Brain microvascular endothelial cell (primary cell): ENCODE data around the gene KCNQ1.
A peak's percentile ranks its signal among the peaks of the same experiment; 100 is the strongest.

ENCODE experiments used
- DNase-seq: peaks from one replicate; pipeline ENCODE4 v3.0.0-alpha.2; 2020
- H3K27ac ChIP-seq: fragments of 250-450 bp; sonication (Bioruptor Pico); 2 replicates; pipeline ENCODE4 v1.5.1; 2020; ENCODE audit warnings: mild to moderate bottlenecking, moderate library complexity
- H3K27me3 ChIP-seq: fragments of 250-450 bp; sonication (Bioruptor Pico); replicated peaks from 2 replicates; pipeline ENCODE4 v1.5.1; 2020; ENCODE audit warnings: mild to moderate bottlenecking
- H3K36me3 ChIP-seq: fragments of 250-450 bp; sonication (Bioruptor Pico); replicated peaks from 2 replicates; pipeline ENCODE4 v1.5.1; 2020; ENCODE audit warnings: mild to moderate bottlenecking
- H3K4me3 ChIP-seq: 2 replicates; pipeline ENCODE4 v1.5.1; 2011; ENCODE audit warnings: low read depth, mild to moderate bottlenecking, control low read depth, low read length, moderate library complexity
- in situ Hi-C: cut with HindIII; loops from 2 replicates; pipeline ENCODE4 v1.10.0; 2017; ENCODE audit warnings: low sequenced_read_pairs, low pct_ligation_motif_present
- TF ChIP-seq, protein P1 (sequence below): IDR thresholded peaks from 2 replicates; pipeline ENCODE4 v1.5.1; 2011; ENCODE audit warnings: low read depth, mild to moderate bottlenecking, moderate library complexity, low read length, control low read depth, inconsistent platforms; ENCODE audit errors: missing control alignments

The KCNQ1 gene

GRCh38 chr11:2892215-2892966 is 447.6 kb downstream of the KCNQ1 start:
- H3K36me3 ChIP-seq: no peaks in the 10 kb centered on the region
- TF ChIP-seq, protein P1, sequence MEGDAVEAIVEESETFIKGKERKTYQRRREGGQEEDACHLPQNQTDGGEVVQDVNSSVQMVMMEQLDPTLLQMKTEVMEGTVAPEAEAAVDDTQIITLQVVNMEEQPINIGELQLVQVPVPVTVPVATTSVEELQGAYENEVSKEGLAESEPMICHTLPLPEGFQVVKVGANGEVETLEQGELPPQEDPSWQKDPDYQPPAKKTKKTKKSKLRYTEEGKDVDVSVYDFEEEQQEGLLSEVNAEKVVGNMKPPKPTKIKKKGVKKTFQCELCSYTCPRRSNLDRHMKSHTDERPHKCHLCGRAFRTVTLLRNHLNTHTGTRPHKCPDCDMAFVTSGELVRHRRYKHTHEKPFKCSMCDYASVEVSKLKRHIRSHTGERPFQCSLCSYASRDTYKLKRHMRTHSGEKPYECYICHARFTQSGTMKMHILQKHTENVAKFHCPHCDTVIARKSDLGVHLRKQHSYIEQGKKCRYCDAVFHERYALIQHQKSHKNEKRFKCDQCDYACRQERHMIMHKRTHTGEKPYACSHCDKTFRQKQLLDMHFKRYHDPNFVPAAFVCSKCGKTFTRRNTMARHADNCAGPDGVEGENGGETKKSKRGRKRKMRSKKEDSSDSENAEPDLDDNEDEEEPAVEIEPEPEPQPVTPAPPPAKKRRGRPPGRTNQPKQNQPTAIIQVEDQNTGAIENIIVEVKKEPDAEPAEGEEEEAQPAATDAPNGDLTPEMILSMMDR: peak; percentile 98
- no peak overlapping the region for H3K27ac ChIP-seq
- H3K27me3 ChIP-seq: no peaks in the 10 kb centered on the region
- in situ Hi-C loops: no loop called here
- peak overlapping the region; percentile 53 for H3K4me3 ChIP-seq
- DNase-seq: no peak

DNA sequence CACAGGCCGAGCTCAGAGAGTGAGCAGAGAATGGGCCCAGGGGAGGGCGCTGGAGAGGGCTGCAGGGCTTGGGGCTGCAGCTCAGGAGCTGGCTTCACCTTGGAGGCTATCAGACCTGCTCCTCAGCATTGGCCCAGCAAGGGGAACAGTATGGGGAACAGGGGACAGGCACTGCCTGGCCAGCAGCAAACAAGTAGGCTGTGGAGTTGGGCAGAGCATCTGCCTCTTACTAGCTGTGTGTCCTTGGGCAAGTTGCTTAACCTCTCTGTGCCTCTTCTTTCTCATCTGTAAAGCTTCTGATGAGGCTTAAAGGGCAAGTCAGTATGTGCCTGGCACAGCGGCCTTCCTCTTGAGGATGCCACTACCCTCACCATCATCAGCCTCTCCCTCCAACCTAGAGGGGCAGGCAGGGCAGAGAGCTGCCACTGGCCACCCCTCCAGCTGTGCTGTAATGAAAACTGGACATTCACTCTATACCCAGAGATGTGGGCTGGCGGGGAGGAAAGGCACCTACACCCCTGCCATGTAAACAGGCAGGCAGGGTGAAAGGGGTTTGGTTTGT is 448.2 kb downstream of the KCNQ1 start:
- TF ChIP-seq, protein P1: peak; percentile 52
- in situ Hi-C loops: no loop called here
- Histone ChIP-seq H3K4me3 (peak overlapping the region; percentile 53), H3K27me3 (no peaks in the 10 kb centered on the region), H3K36me3 (no peaks in the 10 kb centered on the region), H3K27ac (no peak overlapping the region)
- no peak for DNase-seq

DNA sequence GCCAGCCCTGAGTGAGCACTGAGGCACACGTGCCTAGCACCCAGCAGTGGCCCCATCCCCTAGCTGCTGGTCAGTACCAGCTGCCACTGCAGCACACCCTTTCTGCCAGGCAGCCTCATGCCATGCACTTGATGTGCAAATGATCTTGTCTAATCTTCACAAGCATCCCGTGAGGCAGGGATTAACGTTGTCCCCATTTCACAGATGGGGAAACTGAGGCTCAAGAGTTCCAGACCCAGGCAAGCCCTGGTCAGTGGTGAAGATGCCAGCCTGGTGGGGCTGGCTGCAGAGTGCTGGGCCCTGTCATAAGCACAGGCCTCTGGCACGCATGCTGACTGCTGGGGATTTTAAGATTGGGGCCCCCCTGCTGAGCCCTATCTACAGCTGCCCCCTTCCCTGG is 449.1 kb downstream of the KCNQ1 start:
- in situ Hi-C loops: no loop called here
- Histone ChIP-seq H3K4me3 (no peak overlapping the region), H3K27me3 (no peaks in the 10 kb centered on the region), H3K36me3 (no peaks in the 10 kb centered on the region), H3K27ac (no peak overlapping the region)
- DNase-seq: no peak
- TF ChIP-seq, protein P1: no peak

- Histone ChIP-seq H3K36me3 (no peaks in the 10 kb centered on the region), H3K27me3 (no peaks in the 10 kb centered on the region), H3K4me3 (no peak overlapping the region), H3K27ac (no peak overlapping the region)
- TF ChIP-seq, protein P1: no peak
- in situ Hi-C loops: no loop called here
- no peak for DNase-seq
Measured at GRCh38 chr11:2896047-2896446, 451.2 kb downstream of the KCNQ1 start.

DNA sequence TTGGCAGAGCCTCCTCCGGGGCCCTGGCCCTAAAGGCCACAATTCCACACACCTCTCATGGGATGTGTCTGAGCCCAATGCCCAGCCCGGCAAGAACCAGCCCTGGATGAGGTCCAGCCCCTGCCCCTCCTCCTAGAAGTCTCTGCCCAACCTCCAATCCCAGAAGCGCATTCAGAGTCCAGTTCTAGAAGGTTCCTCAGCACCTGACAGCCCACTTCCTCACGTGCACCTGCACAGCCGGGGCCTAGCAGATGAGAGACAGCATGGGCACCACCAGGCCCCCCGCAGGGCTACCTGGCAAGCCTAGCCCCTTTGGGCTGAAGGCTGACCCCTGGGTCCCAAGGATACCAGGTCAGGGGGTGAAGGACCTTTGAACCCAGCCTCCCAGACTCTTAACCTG is 452.2 kb downstream of the KCNQ1 start:
- TF ChIP-seq, protein P1: no peak
- no peak for DNase-seq
- in situ Hi-C loops: no loop called here
- Histone ChIP-seq H3K4me3 (no peak overlapping the region), H3K36me3 (no peaks in the 10 kb centered on the region), H3K27ac (no peak overlapping the region), H3K27me3 (no peaks in the 10 kb centered on the region)
